Stomach (tissue), 4 donors: ENCODE data around the gene SMC1B.

ENCODE experiments used
- CTCF ChIP-seq, 7 experiments: fragments of 450-650 bp in 4 of 7; fragments of 200-600 bp in 3 of 7; sonication (generic) in 3 of 7; IDR thresholded peaks; one replicate each; pipeline ENCODE4 v1.5.1; 2016 to 2019; ENCODE audit warnings: antibody characterized with exemption in 7 of 7, control low read depth in 2 of 7, mild to moderate bottlenecking in 1 of 7
- POLR2A ChIP-seq, 4 donors: fragments of 450-650 bp; IDR thresholded peaks; one replicate each; pipeline ENCODE4 v1.6.1; 2016; ENCODE audit warnings: antibody characterized with exemption in 4 of 4, control low read depth in 2 of 4, mild to moderate bottlenecking in 1 of 4, moderate library complexity in 1 of 4

DNA sequence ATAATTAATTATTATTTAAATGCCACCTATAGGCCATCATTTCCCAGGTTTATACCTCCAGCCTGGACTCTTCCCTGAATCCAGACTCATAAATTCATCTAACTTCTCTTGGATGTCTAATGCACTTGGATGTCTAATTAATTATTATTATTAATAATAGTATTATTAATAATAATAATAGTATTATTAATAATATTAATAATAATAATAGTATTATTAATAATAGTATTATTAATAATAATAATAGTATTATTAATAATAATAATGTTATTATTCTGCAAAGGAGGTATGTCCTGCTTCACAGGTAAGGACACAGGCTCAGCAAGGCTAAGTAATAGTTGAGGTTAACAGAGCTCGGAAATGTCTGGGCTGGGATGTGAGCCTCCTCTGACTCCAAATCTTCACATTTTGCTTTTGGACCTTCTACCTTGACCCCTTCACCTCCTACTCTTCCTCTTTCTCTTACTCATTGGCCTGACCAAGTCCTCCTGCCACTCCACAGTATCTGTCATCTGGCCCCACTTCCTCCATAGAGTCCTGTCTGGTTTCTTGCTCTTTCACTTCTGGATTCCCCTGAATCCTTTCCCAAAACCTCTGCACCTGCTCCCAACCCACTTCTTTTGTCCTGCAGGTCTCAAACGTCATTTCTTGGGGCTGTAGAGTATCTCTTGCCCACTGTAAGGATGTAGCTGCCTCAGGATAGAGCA lies 8.1 kb upstream of the SMC1B start:
- TF ChIP-seq CTCF (IDR thresholded peaks at IDR 0.05) = no peak
- no peak for TF ChIP-seq POLR2A (IDR thresholded peaks at IDR 0.05)
